SK-N-SH treated with all-trans-retinoic acid at 6 μM for 48 hours (cell line): ENCODE data around the gene RAB11FIP3.

ENCODE experiments used
- ATAC-seq: fragments of 200-7000 bp; cut with Tn5 transposase; 3 replicates; pipeline ENCODE4 v1.9.1; 2020; ENCODE audit warnings: mild to moderate bottlenecking, moderate library complexity
- ARNTL ChIP-seq: fragments of 450-650 bp; formaldehyde crosslinking; IDR thresholded peaks from 2 replicates; pipeline ENCODE4 v1.5.0; 2020; ENCODE audit warnings: low read depth, mild to moderate bottlenecking, moderate library complexity, borderline replicate concordance
- BACH2 ChIP-seq: fragments of 250-450 bp; sonication (Bioruptor Pico); IDR thresholded peaks from 2 replicates; pipeline ENCODE4 v1.9.0; 2021; ENCODE audit warnings: mild to moderate bottlenecking, borderline replicate concordance
- CREB5 ChIP-seq: fragments of 250-450 bp; sonication (Bioruptor Pico); IDR thresholded peaks from 2 replicates; pipeline ENCODE4 v1.5.1; 2020; ENCODE audit warnings: low read depth, mild to moderate bottlenecking, moderate library complexity
- CSDC2 ChIP-seq: fragments of 250-450 bp; sonication (Bioruptor Pico); IDR thresholded peaks from 2 replicates; pipeline ENCODE4 v1.5.0; 2020; ENCODE audit warnings: mild to moderate bottlenecking, moderate library complexity
- CSRNP3 ChIP-seq: fragments of 250-450 bp; sonication (Bioruptor Pico); IDR thresholded peaks from 2 replicates; pipeline ENCODE4 v1.5.1; 2021; ENCODE audit warnings: mild to moderate bottlenecking, moderate library complexity
- ESRRG ChIP-seq: fragments of 250-450 bp; sonication (Bioruptor Pico); IDR thresholded peaks from 2 replicates; pipeline ENCODE4 v1.6.1; 2021; ENCODE audit warnings: mild to moderate bottlenecking
- GLIS3 ChIP-seq: fragments of 250-450 bp; sonication (Bioruptor Pico); IDR thresholded peaks from 2 replicates; pipeline ENCODE4 v1.5.0; 2020; ENCODE audit warnings: mild to moderate bottlenecking, moderate library complexity
- OSR1 ChIP-seq: fragments of 250-450 bp; sonication (Bioruptor Pico); IDR thresholded peaks from 2 replicates; pipeline ENCODE4 v1.8.0; 2022; ENCODE audit warnings: moderate library complexity, mild to moderate bottlenecking, inconsistent platforms
- POU6F1 ChIP-seq: fragments of 250-450 bp; sonication (Bioruptor Pico); IDR thresholded peaks from 2 replicates; pipeline ENCODE4 v1.8.0; 2021; ENCODE audit warnings: low read depth, mild to moderate bottlenecking, moderate library complexity, borderline replicate concordance
- PPARA ChIP-seq: fragments of 250-450 bp; sonication (Bioruptor Pico); IDR thresholded peaks from 2 replicates; pipeline ENCODE4 v1.5.0; 2020; ENCODE audit warnings: mild to moderate bottlenecking, borderline replicate concordance
- RARB ChIP-seq: fragments of 250-450 bp; sonication (Bioruptor Pico); IDR thresholded peaks from 2 replicates; pipeline ENCODE4 v1.8.0; 2021; ENCODE audit warnings: mild to moderate bottlenecking, moderate library complexity
- SNAI2 ChIP-seq: fragments of 250-450 bp; sonication (Bioruptor Pico); IDR thresholded peaks from 2 replicates; pipeline ENCODE4 v1.5.0; 2020; ENCODE audit warnings: mild to moderate bottlenecking, moderate library complexity
- TCF4 ChIP-seq: fragments of 250-450 bp; sonication (Bioruptor Pico); IDR thresholded peaks from 2 replicates; pipeline ENCODE4 v1.8.0; 2021; ENCODE audit warnings: mild to moderate bottlenecking, moderate library complexity, borderline replicate concordance
- TOX ChIP-seq: fragments of 250-450 bp; sonication (Bioruptor Pico); IDR thresholded peaks from 2 replicates; pipeline ENCODE4 v1.8.0; 2021; ENCODE audit warnings: mild to moderate bottlenecking, moderate library complexity, borderline replicate concordance
- ZC3H10 ChIP-seq: fragments of 250-450 bp; sonication (Bioruptor Pico); IDR thresholded peaks from 2 replicates; pipeline ENCODE4 v1.5.1; 2021; ENCODE audit warnings: mild to moderate bottlenecking, moderate library complexity
- ZFP3 ChIP-seq: fragments of 250-450 bp; sonication (Bioruptor Pico); IDR thresholded peaks from 2 replicates; pipeline ENCODE4 v1.5.0; 2020; ENCODE audit warnings: mild to moderate bottlenecking, moderate library complexity
- ZFP30 ChIP-seq: fragments of 450-650 bp; formaldehyde crosslinking; IDR thresholded peaks from 2 replicates; pipeline ENCODE4 v1.5.0; 2022; ENCODE audit warnings: mild to moderate bottlenecking, moderate library complexity
- ZNF565 ChIP-seq: fragments of 450-650 bp; formaldehyde crosslinking; conservative IDR thresholded peaks from 2 replicates; pipeline ENCODE4 v1.5.0; 2020; ENCODE audit warnings: low read depth, mild to moderate bottlenecking, moderate library complexity
- ZNF70 ChIP-seq: fragments of 450-650 bp; formaldehyde crosslinking; IDR thresholded peaks from 2 replicates; pipeline ENCODE4 v1.5.0; 2020; ENCODE audit warnings: mild to moderate bottlenecking, moderate library complexity
- ZNF8 ChIP-seq: fragments of 450-650 bp; formaldehyde crosslinking; IDR thresholded peaks from 2 replicates; pipeline ENCODE4 v1.5.0; 2020; ENCODE audit warnings: mild to moderate bottlenecking, moderate library complexity

The RAB11FIP3 gene

GRCh38 chr16:502179-502943, 76.9 kb downstream of the RAB11FIP3 start:
- no peak for TF ChIP-seq GLIS3 (CRISPR knock-in tag)
- TF ChIP-seq CSRNP3 (CRISPR knock-in tag) = no peak
- TF ChIP-seq CREB5 (CRISPR knock-in tag) = no peak
- no peak for TF ChIP-seq ZC3H10 (CRISPR knock-in tag)
- TF ChIP-seq PPARA (CRISPR knock-in tag) = no peak
- TF ChIP-seq ZNF70 (CRISPR knock-in tag) = no peak
- TF ChIP-seq TCF4 (CRISPR knock-in tag) = no peak
- TF ChIP-seq RARB (CRISPR knock-in tag) = no peak
- TF ChIP-seq ESRRG (CRISPR knock-in tag) = no peak
- TF ChIP-seq BACH2 (CRISPR knock-in tag) = no peak
- TF ChIP-seq POU6F1 (CRISPR knock-in tag) = no peak
- no peak for TF ChIP-seq SNAI2 (CRISPR knock-in tag)
- TF ChIP-seq ZFP3 (CRISPR knock-in tag) = no peak
- no peak for TF ChIP-seq OSR1
- TF ChIP-seq ZNF8 (CRISPR knock-in tag) = no peak
- TF ChIP-seq CSDC2 = no peak
- ATAC-seq = no peak; the same call in 2 of the 3 replicates

- no peak for TF ChIP-seq POU6F1 (CRISPR knock-in tag)
- no peak for TF ChIP-seq CSRNP3 (CRISPR knock-in tag)
- no peak for TF ChIP-seq PPARA (CRISPR knock-in tag)
- no peak for TF ChIP-seq ARNTL (CRISPR knock-in tag)
- no peak; the same call in 2 of the 3 replicates for ATAC-seq
These were observed 78.0 kb downstream of the RAB11FIP3 start for GRCh38 chr16:503150-504071.

GRCh38 chr16:505479-506245, 80.2 kb downstream of the RAB11FIP3 start:
- no peak for ATAC-seq
- TF ChIP-seq ZFP3 (CRISPR knock-in tag) (no peak), TOX (CRISPR knock-in tag) (no peak), CSRNP3 (CRISPR knock-in tag) (no peak), CREB5 (CRISPR knock-in tag) (no peak), ZFP30 (no peak), TCF4 (CRISPR knock-in tag) (no peak), CSDC2 (no peak), RARB (CRISPR knock-in tag) (no peak), ZNF565 (CRISPR knock-in tag) (no peak), SNAI2 (CRISPR knock-in tag) (no peak), PPARA (CRISPR knock-in tag) (no peak), OSR1 (no peak), ZNF70 (CRISPR knock-in tag) (no peak)
